ENCODE data around the gene DLG2. TPM values are rescaled to one million over a fixed set of nuclear protein-coding genes. Genes with fewer than 3 reads are reported as not detected.

Gene DLG2
- total and polyA plus RNA-seq, 4 donors, result 0.30 to 5.5 (median 0.68) TPM

- Histone ChIP-seq H3K4me3 (ENCODE audit: low read depth in 1 of 3, low read length in 3 of 3) (no peak overlapping the region), H3K9ac (ENCODE audit: low read depth in 1 of 2, low read length in 2 of 2) (no peak overlapping the region), H3K27ac (ENCODE audit: low read depth in 1 of 2, low read length in 2 of 2) (no peak overlapping the region), H3K4me1 (ENCODE audit: control insufficient read depth in 4 of 4, insufficient read depth in 4 of 4, low read length in 3 of 4) (no peaks in the 10 kb centered on the region), H3K36me3 (ENCODE audit: control insufficient read depth in 4 of 4, insufficient read depth in 3 of 4, low read depth in 1 of 4, low read length in 3 of 4) (no peaks in the 10 kb centered on the region), H3K9me3 (ENCODE audit: control insufficient read depth in 4 of 4, low read length in 3 of 4) (no peaks in the 10 kb centered on the region), H3K27me3 (ENCODE audit: control insufficient read depth in 4 of 4, insufficient read depth in 4 of 4, low read length in 3 of 4) (no peaks in the 10 kb centered on the region)
- TF ChIP-seq NR2F2 (IDR thresholded peaks at IDR 0.05) (no peak), CTCF (IDR thresholded peaks at IDR 0.05; ENCODE audit: low read depth, low read length, missing input control) (no peak), HNF4G (IDR thresholded peaks at IDR 0.05) (no peak), FOXA1 (IDR thresholded peaks at IDR 0.05) (no peak), HNF4A (conservative IDR thresholded peaks at IDR 0.05) (no peak)
- no peak for DNase-seq (ENCODE audit: low spot score)
- 92% methylated on average over 2 of the region's 2 CpGs for WGBS
These were observed 728.0 kb downstream of the DLG2 start for GRCh38 chr11:84899134-84899533.

GRCh38 chr11:84894666-84895065 is 732.5 kb downstream of the DLG2 start:
- Histone ChIP-seq H3K36me3 (ENCODE audit: control insufficient read depth in 4 of 4, insufficient read depth in 3 of 4, low read depth in 1 of 4, low read length in 3 of 4) (no peaks in the 10 kb centered on the region), H3K4me3 (ENCODE audit: low read depth in 1 of 3, low read length in 3 of 3) (no peak overlapping the region), H3K9ac (ENCODE audit: low read depth in 1 of 2, low read length in 2 of 2) (no peak overlapping the region), H3K9me3 (ENCODE audit: control insufficient read depth in 4 of 4, low read length in 3 of 4) (no peaks in the 10 kb centered on the region), H3K4me1 (ENCODE audit: control insufficient read depth in 4 of 4, insufficient read depth in 4 of 4, low read length in 3 of 4) (no peaks in the 10 kb centered on the region), H3K27ac (ENCODE audit: low read depth in 1 of 2, low read length in 2 of 2) (no peak overlapping the region), H3K27me3 (ENCODE audit: control insufficient read depth in 4 of 4, insufficient read depth in 4 of 4, low read length in 3 of 4) (no peaks in the 10 kb centered on the region)
- TF ChIP-seq GABPA (IDR thresholded peaks at IDR 0.05 in 1 of 2, conservative IDR thresholded peaks at IDR 0.05 in 1 of 2), result no peak
- TF ChIP-seq RXRA (IDR thresholded peaks at IDR 0.05), result no peak
- no peak for TF ChIP-seq TAF1 (conservative IDR thresholded peaks at IDR 0.05)
- TF ChIP-seq REST (IDR thresholded peaks at IDR 0.05), result no peak
- no peak for TF ChIP-seq YY1 (IDR thresholded peaks at IDR 0.05)
- TF ChIP-seq ZBTB33 (IDR thresholded peaks at IDR 0.05), result no peak
- TF ChIP-seq ATF3 (IDR thresholded peaks at IDR 0.05), result no peak
- no peak for TF ChIP-seq CTCF (IDR thresholded peaks at IDR 0.05; ENCODE audit: low read depth, low read length, missing input control)
- no peak for TF ChIP-seq HNF4G (IDR thresholded peaks at IDR 0.05)
- no peak for TF ChIP-seq JUND (IDR thresholded peaks at IDR 0.05)
- TF ChIP-seq SP1 (IDR thresholded peaks at IDR 0.05), result no peak
- TF ChIP-seq MAX (IDR thresholded peaks at IDR 0.05), result no peak
- no peak for TF ChIP-seq EGR1 (IDR thresholded peaks at IDR 0.05; ENCODE audit: low read depth in 2 of 2)
- TF ChIP-seq NR2F2 (IDR thresholded peaks at IDR 0.05), result no peak
- TF ChIP-seq FOXA1 (IDR thresholded peaks at IDR 0.05), result no peak
- TF ChIP-seq HNF4A (conservative IDR thresholded peaks at IDR 0.05), result no peak
- no peak for TF ChIP-seq FOXA2 (IDR thresholded peaks at IDR 0.05)
- no peak for TF ChIP-seq RAD21 (IDR thresholded peaks at IDR 0.05)
- WGBS, result 64% methylated on average over 2 of the region's 2 CpGs
- no peak for DNase-seq (ENCODE audit: low spot score)
